OCI-LY1 (cell line): ENCODE results near the gene MED31.

Experiments used
- EZH2 ChIP-seq: fragments of 200-600 bp; sonication (generic), shearing (Covaris generic); IDR thresholded peaks from 2 replicates; pipeline ENCODE4 v1.8.0; 2017; ENCODE audit warnings: borderline replicate concordance, mixed run types, mild to moderate bottlenecking, antibody characterized with exemption, low read length, moderate library complexity, mixed read lengths
- TF ChIP-seq, protein P1 (sequence below): fragments of 200-600 bp; sonication (generic), shearing (Covaris generic); IDR thresholded peaks from 2 replicates; pipeline ENCODE4 v1.5.1; 2017; ENCODE audit warnings: mild to moderate bottlenecking, antibody characterized with exemption, low read length, moderate library complexity, mixed read lengths

DNA sequence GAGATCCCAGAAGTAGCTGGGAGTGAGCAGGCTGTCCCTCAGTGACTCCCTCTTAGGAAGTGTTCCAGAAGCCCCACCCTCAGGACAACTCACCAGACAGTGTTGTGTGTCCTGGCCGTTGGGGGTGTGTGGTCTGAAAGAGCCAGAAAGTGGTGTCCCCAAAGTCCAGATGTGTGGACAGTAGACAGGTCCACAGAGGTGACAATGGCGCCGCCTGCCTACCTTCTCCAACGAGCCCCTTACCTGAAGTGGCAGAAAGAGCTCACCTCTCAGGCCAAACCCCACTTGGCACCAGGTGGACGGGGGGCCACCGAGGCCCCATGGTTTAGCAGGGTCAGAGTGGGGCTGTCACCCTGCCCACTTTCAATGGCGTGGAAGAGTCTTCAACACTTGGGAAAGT, 20.0 kb upstream of the MED31 start:
- TF ChIP-seq, protein P1, sequence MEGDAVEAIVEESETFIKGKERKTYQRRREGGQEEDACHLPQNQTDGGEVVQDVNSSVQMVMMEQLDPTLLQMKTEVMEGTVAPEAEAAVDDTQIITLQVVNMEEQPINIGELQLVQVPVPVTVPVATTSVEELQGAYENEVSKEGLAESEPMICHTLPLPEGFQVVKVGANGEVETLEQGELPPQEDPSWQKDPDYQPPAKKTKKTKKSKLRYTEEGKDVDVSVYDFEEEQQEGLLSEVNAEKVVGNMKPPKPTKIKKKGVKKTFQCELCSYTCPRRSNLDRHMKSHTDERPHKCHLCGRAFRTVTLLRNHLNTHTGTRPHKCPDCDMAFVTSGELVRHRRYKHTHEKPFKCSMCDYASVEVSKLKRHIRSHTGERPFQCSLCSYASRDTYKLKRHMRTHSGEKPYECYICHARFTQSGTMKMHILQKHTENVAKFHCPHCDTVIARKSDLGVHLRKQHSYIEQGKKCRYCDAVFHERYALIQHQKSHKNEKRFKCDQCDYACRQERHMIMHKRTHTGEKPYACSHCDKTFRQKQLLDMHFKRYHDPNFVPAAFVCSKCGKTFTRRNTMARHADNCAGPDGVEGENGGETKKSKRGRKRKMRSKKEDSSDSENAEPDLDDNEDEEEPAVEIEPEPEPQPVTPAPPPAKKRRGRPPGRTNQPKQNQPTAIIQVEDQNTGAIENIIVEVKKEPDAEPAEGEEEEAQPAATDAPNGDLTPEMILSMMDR = no peak
- TF ChIP-seq EZH2 = no peak
